Left forelimb (tissue), 1 donor: ENCODE measurements around the gene CTDSP2.
"Not testable (repeated sequence)": the region's sequence is repeated elsewhere in the genome, so short reads cannot be mapped to it uniquely, and the experiment has no call there.

Source experiments
- DNase-seq: peaks from one replicate; pipeline ENCODE4 v3.0.0-alpha.2; 2018; ENCODE audit warnings: low spot score

Gene CTDSP2

GRCh38 chr12:57852620-57853500 lies 6.3 kb upstream of the CTDSP2 start:
- DNase-seq = no peak

GRCh38 chr12:57852200-57852599 lies 5.7 kb upstream of the CTDSP2 start:
- DNase-seq = no peak

- DNase-seq = no peak
Measured at GRCh38 chr12:57851552-57851951, 5.0 kb upstream of the CTDSP2 start.

- DNase-seq = no peak
Measured at GRCh38 chr12:57850854-57851430, 4.4 kb upstream of the CTDSP2 start.

GRCh38 chr12:57849447-57849846 lies 2.9 kb upstream of the CTDSP2 start:
- DNase-seq = not testable (repeated sequence)

- DNase-seq = no peak
Measured at GRCh38 chr12:57849035-57849434, 2.5 kb upstream of the CTDSP2 start.

GRCh38 chr12:57848208-57848607 lies 1.7 kb upstream of the CTDSP2 start:
- DNase-seq = no peak

GRCh38 chr12:57846285-57846576 lies 298 bp downstream of the CTDSP2 start:
- no peak for DNase-seq

- DNase-seq = peak; percentile 83
Measured at GRCh38 chr12:57845478-57846284, 848 bp downstream of the CTDSP2 start.

GRCh38 chr12:57844709-57845477 lies 1.6 kb downstream of the CTDSP2 start:
- no peak for DNase-seq

- no peak for DNase-seq
Measured at GRCh38 chr12:57842342-57843294, 3.9 kb downstream of the CTDSP2 start.

GRCh38 chr12:57841445-57841844 lies 5.1 kb downstream of the CTDSP2 start:
- no peak for DNase-seq

GRCh38 chr12:57840726-57841125 lies 5.8 kb downstream of the CTDSP2 start:
- DNase-seq = no peak

- no peak for DNase-seq
Measured at GRCh38 chr12:57839996-57840395, 6.5 kb downstream of the CTDSP2 start.

- DNase-seq = no peak
Measured at GRCh38 chr12:57838594-57839302, 7.8 kb downstream of the CTDSP2 start.

GRCh38 chr12:57837864-57838562 lies 8.5 kb downstream of the CTDSP2 start:
- no peak for DNase-seq

- DNase-seq = peak; percentile 87
Measured at GRCh38 chr12:57836442-57837375, 9.8 kb downstream of the CTDSP2 start.
